Liver (tissue), 9 donors: ENCODE measurements around the gene SLC22A12. TPM values are rescaled to one million over a fixed set of nuclear protein-coding genes. Genes with fewer than 3 reads are reported as not detected.

Experiments used
- DNase-seq: peaks from one replicate; pipeline ENCODE4 v3.0.0-alpha.2; 2017; ENCODE audit warnings: low spot score
- H3K27ac ChIP-seq, 2 donors: one replicate each; pipeline ENCODE4 v1.7.0; 2013; ENCODE audit warnings: inconsistent platforms in 2 of 2, low read length in 2 of 2, control low read depth in 1 of 2, low read depth in 1 of 2, mild to moderate bottlenecking in 1 of 2
- H3K27me3 ChIP-seq, 4 donors: one replicate each; pipeline versions ENCODE4 v1.6.1 to v1.7.0; 2013; ENCODE audit warnings: low read length in 3 of 4, inconsistent platforms in 1 of 4, mild to moderate bottlenecking in 1 of 4, moderate library complexity in 1 of 4; ENCODE audit not compliant: control insufficient read depth in 4 of 4, insufficient read depth in 4 of 4
- H3K36me3 ChIP-seq, 4 donors: one replicate each; pipeline versions ENCODE4 v1.6.1 to v1.7.0; 2013; ENCODE audit warnings: low read length in 3 of 4, mild to moderate bottlenecking in 3 of 4, low read depth in 1 of 4, moderate library complexity in 1 of 4; ENCODE audit not compliant: control insufficient read depth in 4 of 4, insufficient read depth in 3 of 4
- H3K4me1 ChIP-seq, 4 donors: one replicate each; pipeline versions ENCODE4 v1.6.1 to v1.7.0; 2013; ENCODE audit warnings: low read length in 3 of 4, mild to moderate bottlenecking in 3 of 4, moderate library complexity in 1 of 4; ENCODE audit not compliant: control insufficient read depth in 4 of 4, insufficient read depth in 4 of 4
- H3K4me3 ChIP-seq, 3 donors: one replicate each; pipeline versions ENCODE4 v1.6.1 to v1.7.0; 2013; ENCODE audit warnings: low read length in 3 of 3, control low read depth in 1 of 3, low read depth in 1 of 3, mild to moderate bottlenecking in 1 of 3
- H3K9ac ChIP-seq, 2 donors: one replicate each; pipeline ENCODE4 v1.7.0; 2013; ENCODE audit warnings: low read length in 2 of 2, mild to moderate bottlenecking in 2 of 2, moderate library complexity in 2 of 2, control low read depth in 1 of 2, low read depth in 1 of 2
- H3K9me3 ChIP-seq, 4 donors: one replicate each; pipeline versions ENCODE4 v1.6.1 to v1.7.0; 2013; ENCODE audit warnings: low read length in 3 of 4; ENCODE audit not compliant: control insufficient read depth in 4 of 4
- ATF3 ChIP-seq: IDR thresholded peaks from 2 replicates; pipeline ENCODE4 v1.6.1; 2016; ENCODE audit warnings: antibody characterized with exemption
- CTCF ChIP-seq: fragments of 150-350 bp; IDR thresholded peaks from 2 replicates; pipeline ENCODE4 v1.5.1; 2017; ENCODE audit warnings: improper control_type of control experiment, low read depth, low read length; ENCODE audit not compliant: missing input control
- EGR1 ChIP-seq, 2 donors: IDR thresholded peaks; 2 replicates each; pipeline ENCODE4 v1.6.1; 2016 to 2018; ENCODE audit warnings: antibody characterized with exemption in 2 of 2, low read depth in 2 of 2
- FOXA1 ChIP-seq: IDR thresholded peaks from 2 replicates; pipeline ENCODE4 v1.6.1; 2016; ENCODE audit warnings: antibody characterized with exemption
- FOXA2 ChIP-seq: IDR thresholded peaks from 2 replicates; pipeline ENCODE4 v1.6.1; 2016; ENCODE audit warnings: antibody characterized with exemption
- GABPA ChIP-seq, 2 donors: IDR thresholded peaks in 1 of 2; conservative IDR thresholded peaks in 1 of 2; 2 replicates each; pipeline ENCODE4 v1.6.1; 2016; ENCODE audit warnings: antibody characterized with exemption in 2 of 2, mild to moderate bottlenecking in 1 of 2, moderate library complexity in 1 of 2
- HNF4A ChIP-seq, 2 donors: conservative IDR thresholded peaks; 2 replicates each; pipeline ENCODE4 v1.6.1; 2016; ENCODE audit warnings: antibody characterized with exemption in 2 of 2, mild to moderate bottlenecking in 2 of 2
- HNF4G ChIP-seq: IDR thresholded peaks from 2 replicates; pipeline ENCODE4 v1.6.1; 2016; ENCODE audit warnings: antibody characterized with exemption
- JUND ChIP-seq, 2 donors: IDR thresholded peaks; 2 replicates each; pipeline ENCODE4 v1.6.1; 2016; ENCODE audit warnings: antibody characterized with exemption in 2 of 2
- MAX ChIP-seq: IDR thresholded peaks from 2 replicates; pipeline ENCODE4 v1.6.1; 2016; ENCODE audit warnings: antibody characterized with exemption
- NR2F2 ChIP-seq: IDR thresholded peaks from 2 replicates; pipeline ENCODE4 v1.6.1; 2016; ENCODE audit warnings: antibody characterized with exemption
- RAD21 ChIP-seq, 2 donors: IDR thresholded peaks; 2 replicates each; pipeline ENCODE4 v1.6.1; 2016; ENCODE audit warnings: antibody characterized with exemption in 2 of 2, mild to moderate bottlenecking in 2 of 2
- REST ChIP-seq: IDR thresholded peaks from 2 replicates; pipeline ENCODE4 v1.6.1; 2016; ENCODE audit warnings: antibody characterized with exemption, mild to moderate bottlenecking
- RXRA ChIP-seq, 2 donors: IDR thresholded peaks; 2 replicates each; pipeline ENCODE4 v1.6.1; 2017 to 2018; ENCODE audit warnings: antibody characterized with exemption in 2 of 2, mild to moderate bottlenecking in 1 of 2
- SP1 ChIP-seq: IDR thresholded peaks from 2 replicates; pipeline ENCODE4 v1.6.1; 2018; ENCODE audit warnings: antibody characterized with exemption, mild to moderate bottlenecking
- TAF1 ChIP-seq: conservative IDR thresholded peaks from 2 replicates; pipeline ENCODE4 v1.6.1; 2016; ENCODE audit warnings: antibody characterized with exemption, mild to moderate bottlenecking
- YY1 ChIP-seq: IDR thresholded peaks from 2 replicates; pipeline ENCODE4 v1.6.1; 2016; ENCODE audit warnings: antibody characterized with exemption, mild to moderate bottlenecking
- ZBTB33 ChIP-seq: IDR thresholded peaks from 2 replicates; pipeline ENCODE4 v1.6.1; 2016; ENCODE audit warnings: antibody characterized with exemption
- WGBS: extraction: QIAGEN DNeasy Blood & Tissue Kit; methylation state at CpG from one replicate; pipeline ENCODE4 v1.1.7; 2013; 5-methylcytosine and 5-hydroxymethylcytosine counted together
- polyA plus RNA-seq, 2 donors: library from polyadenylated mRNA; stranded (reverse) in 1 of 2; unstranded in 1 of 2; fragments of 200-250 nt in 1 of 2; fragments of >200 nt in 1 of 2; fragmentation: Nextera tagmentation in 1 of 2; extraction: Ambion mirVana in 1 of 2; gene quantifications; one replicate each; pipeline versions ENCODE4 v1.2.1 to v1.2.3, GENCODE V29; 2013 to 2015
- total RNA-seq, 2 donors: library from RNA; depleted of rRNA; stranded (reverse); fragments of >200 nt; gene quantifications; one replicate each; pipeline ENCODE4 v1.2.3, GENCODE V29; 2014
- donor health status: healthy.
- donor health status: healthy.
- donor health status: healthy.
- donor health status: healthy.
- donor health status: healthy.

SLC22A12 gene
- under 1 TPM in 1 of 2 donors, not detected in 1; under 0.01 TPM for total RNA-seq
- under 1 TPM in 1 of 2 donors, not detected in 1; 0.02 TPM for polyA plus RNA-seq

- Histone ChIP-seq H3K27me3 (no peaks in the 10 kb centered on the region), H3K4me3 (no peak within 1 kb of the TSS), H3K27ac (no peak within 1 kb of the TSS), H3K9me3 (peaks cover 0 to 4% (median under 1%) of the 10 kb centered on the region in 4 donors), H3K9ac (no peak within 1 kb of the TSS), H3K4me1 (no peaks in the 10 kb centered on the region), H3K36me3 (no peaks in the 10 kb centered on the region)
- no peak for DNase-seq
- 61% methylated on average over 14 of the region's 14 CpGs for WGBS
- no peak for TF ChIP-seq SP1
- TF ChIP-seq HNF4A (conservative IDR thresholded peaks at IDR 0.05), result peak in 1 of 2 donors; percentile 25
These were observed at the start of gene SLC22A12 for GRCh38 chr11:64590763-64591221. SLC22A12 (plus strand) TSS chr11:64591220; CDS start chr11:64591557, 337 bp downstream.

GRCh38 chr11:64542172-64543125, 48.6 kb upstream of the SLC22A12 start:
- Histone ChIP-seq H3K4me3 (no peak overlapping the region), H3K36me3 (no peaks in the 10 kb centered on the region), H3K9ac (no peak overlapping the region), H3K9me3 (peaks cover 0 to 3% (median 0%) of the 10 kb centered on the region in 4 donors), H3K27me3 (no peaks in the 10 kb centered on the region), H3K4me1 (no peaks in the 10 kb centered on the region), H3K27ac (no peak overlapping the region)
- TF ChIP-seq RAD21 (IDR thresholded peaks at IDR 0.05) (no peak), TAF1 (no peak), FOXA2 (no peak), SP1 (no peak), NR2F2 (no peak), YY1 (no peak), ZBTB33 (no peak), MAX (no peak), FOXA1 (no peak), JUND (IDR thresholded peaks at IDR 0.05) (no peak), HNF4G (no peak), HNF4A (conservative IDR thresholded peaks at IDR 0.05) (no peak), REST (no peak), GABPA (IDR thresholded peaks at IDR 0.05 in 1 of 2, conservative IDR thresholded peaks at IDR 0.05 in 1 of 2) (no peak), CTCF (no peak), RXRA (IDR thresholded peaks at IDR 0.05) (no peak), EGR1 (IDR thresholded peaks at IDR 0.05; ENCODE audit: low read depth in 2 of 2) (no peak), ATF3 (no peak)
- DNase-seq, result no peak
- 89% methylated on average over 35 of the region's 35 CpGs for WGBS
